Caco-2 (cell line): ENCODE data around the gene UBE2J1. TPM values are rescaled to one million over a fixed set of nuclear protein-coding genes. Genes with fewer than 3 reads are reported as not detected.

ENCODE experiments used
- BruUV-seq: library from RNA; stranded (reverse); fragments of 400-500 nt; replicated peaks from 2 replicates; lab custom pipeline; 2021; lab: Mats Ljungman, UMichigan
- CTCF ChIA-PET: fragments of 300-600 bp; sonication (Branson Sonifier 250); formaldehyde crosslinking; loops from one replicate; lab custom pipeline; 2022; ENCODE audit warnings: antibody characterized with exemption; lab: Charles Lee
- POLR2A ChIA-PET: fragments of 300-600 bp; sonication (Branson Sonifier 250); formaldehyde crosslinking; loops from one replicate; lab custom pipeline; 2022; ENCODE audit warnings: antibody characterized with exemption; lab: Charles Lee
- DNase-seq, 2 experiments: peaks; one replicate each; pipeline versions ENCODE4 v3.0.0 to v3.0.0-alpha.2; 2020 to 2022
- H3K27me3 ChIP-seq: replicated peaks from 2 replicates; pipeline ENCODE4 v1.6.0; 2011; ENCODE audit warnings: low read length; ENCODE audit not compliant: control insufficient read depth, insufficient read depth
- H3K36me3 ChIP-seq: 2 replicates; pipeline ENCODE4 v1.5.1; 2011; ENCODE audit warnings: low read length; ENCODE audit not compliant: control insufficient read depth, insufficient read depth
- H3K4me1 ChIP-seq: fragments of 250-450 bp; sonication (Bioruptor Pico); 2 replicates; pipeline ENCODE4 v1.5.1; 2020; ENCODE audit warnings: mild to moderate bottlenecking
- H3K4me3 ChIP-seq: 2 replicates; pipeline ENCODE4 v1.5.1; 2011; ENCODE audit warnings: low read depth, mild to moderate bottlenecking, control low read depth, low read length
- H3K9me3 ChIP-seq: fragments of 250-450 bp; sonication (Bioruptor Pico); 2 replicates; pipeline ENCODE4 v1.5.1; 2020; ENCODE audit warnings: mild to moderate bottlenecking, moderate library complexity
- H3K27ac Mint-ChIP-seq: one replicate; pipeline ENCODE4 v1.8.0; 2022; ENCODE audit warnings: mixed read lengths; ENCODE audit not compliant: unreplicated experiment
- H3K27me3 Mint-ChIP-seq: one replicate; pipeline ENCODE4 v1.8.0; 2022; ENCODE audit warnings: mixed read lengths; ENCODE audit not compliant: insufficient read depth, unreplicated experiment
- H3K36me3 Mint-ChIP-seq: one replicate; pipeline ENCODE4 v1.8.0; 2022; ENCODE audit warnings: mild to moderate bottlenecking, mixed read lengths; ENCODE audit not compliant: insufficient read depth, unreplicated experiment
- H3K4me1 Mint-ChIP-seq: one replicate; pipeline ENCODE4 v1.8.0; 2022; ENCODE audit warnings: low read depth, mixed read lengths; ENCODE audit not compliant: unreplicated experiment
- H3K4me3 Mint-ChIP-seq: one replicate; pipeline ENCODE4 v1.8.0; 2022; ENCODE audit warnings: mild to moderate bottlenecking, moderate library complexity, mixed read lengths; ENCODE audit not compliant: unreplicated experiment
- H3K9me3 Mint-ChIP-seq: one replicate; pipeline ENCODE4 v1.8.0; 2022; ENCODE audit warnings: mixed read lengths; ENCODE audit not compliant: unreplicated experiment
- CTCF ChIP-seq, 2 experiments: fragments of 200-600 bp in 1 of 2; IDR thresholded peaks; 1 replicate in 1 of 2; 2 replicates in 1 of 2; pipeline versions ENCODE4 v1.5.1 to v1.8.0; 2011 to 2022; ENCODE audit warnings: antibody characterized with exemption in 1 of 2, control low read depth in 1 of 2, inconsistent platforms in 1 of 2, low read depth in 1 of 2, low read length in 1 of 2, mild to moderate bottlenecking in 1 of 2, moderate library complexity in 1 of 2; ENCODE audit not compliant: insufficient read depth in 1 of 2, severe bottlenecking in 1 of 2, unreplicated experiment in 1 of 2
- intact Hi-C: fragments of 100-400 bp; cut with micrococcal nuclease; formaldehyde crosslinking; loops from one replicate; pipeline ENCODE4 v1.10.0; 2022; ENCODE audit not compliant: unreplicated experiment
- total RNA-seq: library from RNA; stranded (reverse); gene quantifications from 2 replicates; pipeline ENCODE4 v1.2.3, GENCODE V29; 2022

Gene UBE2J1
- total RNA-seq, 1 experiment from 2014 or later, result 23.5 TPM

GRCh38 chr6:89286516-89286915, 66.0 kb downstream of the UBE2J1 start:
- Mint-ChIP-seq H3K4me1 (no peaks in the 10 kb centered on the region), H3K4me3 (no peak overlapping the region), H3K27me3 (peaks cover 2% of the 10 kb centered on the region), H3K27ac (no peak overlapping the region), H3K9me3 (no peaks in the 10 kb centered on the region), H3K36me3 (no peaks in the 10 kb centered on the region)
- no peaks in the 10 kb centered on the region for H3K4me1 ChIP-seq
- intact Hi-C loops, result no loop called here
- BruUV-seq, result no TSS peak
- POLR2A ChIA-PET, result no interaction called here
- CTCF ChIA-PET, result no interaction called here
- no peak for DNase-seq
- no peaks in the 10 kb centered on the region for H3K9me3 ChIP-seq
- H3K36me3 ChIP-seq, result no peaks in the 10 kb centered on the region
- H3K27me3 ChIP-seq, result no peaks in the 10 kb centered on the region
- H3K4me3 ChIP-seq, result no peak overlapping the region
- TF ChIP-seq CTCF (IDR thresholded peaks at IDR 0.05; ENCODE audit: insufficient read depth in 1 of 2, low read depth in 1 of 2, low read length in 1 of 2, severe bottlenecking in 1 of 2, unreplicated experiment in 1 of 2), result no peak

- no peak overlapping the region for H3K4me3 ChIP-seq
- intact Hi-C loops, result no loop called here
- CTCF ChIA-PET, result no interaction called here
- no peaks in the 10 kb centered on the region for H3K36me3 ChIP-seq
- no peaks in the 10 kb centered on the region for H3K27me3 Mint-ChIP-seq
- no peaks in the 10 kb centered on the region for H3K9me3 Mint-ChIP-seq
- H3K4me1 Mint-ChIP-seq, result no peaks in the 10 kb centered on the region
- no peaks in the 10 kb centered on the region for H3K9me3 ChIP-seq
- H3K27me3 ChIP-seq, result no peaks in the 10 kb centered on the region
- BruUV-seq, result no TSS peak
- no peak overlapping the region for H3K27ac Mint-ChIP-seq
- no peak overlapping the region for H3K4me3 Mint-ChIP-seq
- H3K36me3 Mint-ChIP-seq, result no peaks in the 10 kb centered on the region
- H3K4me1 ChIP-seq, result no peaks in the 10 kb centered on the region
- DNase-seq, result no peak
- POLR2A ChIA-PET, result no interaction called here
- no peak for TF ChIP-seq CTCF (IDR thresholded peaks at IDR 0.05; ENCODE audit: insufficient read depth in 1 of 2, low read depth in 1 of 2, low read length in 1 of 2, severe bottlenecking in 1 of 2, unreplicated experiment in 1 of 2)
These were observed 67.4 kb downstream of the UBE2J1 start for GRCh38 chr6:89284963-89285735.

GRCh38 chr6:89284081-89284480, 68.4 kb downstream of the UBE2J1 start:
- H3K27ac Mint-ChIP-seq, result no peak overlapping the region
- TF ChIP-seq CTCF (IDR thresholded peaks at IDR 0.05; ENCODE audit: insufficient read depth in 1 of 2, low read depth in 1 of 2, low read length in 1 of 2, severe bottlenecking in 1 of 2, unreplicated experiment in 1 of 2), result no peak
- no peaks in the 10 kb centered on the region for H3K9me3 ChIP-seq
- H3K4me1 Mint-ChIP-seq, result no peaks in the 10 kb centered on the region
- H3K4me1 ChIP-seq, result no peaks in the 10 kb centered on the region
- ChIA-PET POLR2A (no interaction called here), CTCF (no interaction called here)
- no TSS peak for BruUV-seq
- H3K9me3 Mint-ChIP-seq, result no peaks in the 10 kb centered on the region
- no peaks in the 10 kb centered on the region for H3K36me3 ChIP-seq
- no peak for DNase-seq
- H3K4me3 ChIP-seq, result no peak overlapping the region
- no peaks in the 10 kb centered on the region for H3K27me3 Mint-ChIP-seq
- intact Hi-C loops, result no loop called here
- H3K4me3 Mint-ChIP-seq, result no peak overlapping the region
- no peaks in the 10 kb centered on the region for H3K27me3 ChIP-seq
- H3K36me3 Mint-ChIP-seq, result no peaks in the 10 kb centered on the region
